ENCODE measurements around the gene TAC3.

DNA sequence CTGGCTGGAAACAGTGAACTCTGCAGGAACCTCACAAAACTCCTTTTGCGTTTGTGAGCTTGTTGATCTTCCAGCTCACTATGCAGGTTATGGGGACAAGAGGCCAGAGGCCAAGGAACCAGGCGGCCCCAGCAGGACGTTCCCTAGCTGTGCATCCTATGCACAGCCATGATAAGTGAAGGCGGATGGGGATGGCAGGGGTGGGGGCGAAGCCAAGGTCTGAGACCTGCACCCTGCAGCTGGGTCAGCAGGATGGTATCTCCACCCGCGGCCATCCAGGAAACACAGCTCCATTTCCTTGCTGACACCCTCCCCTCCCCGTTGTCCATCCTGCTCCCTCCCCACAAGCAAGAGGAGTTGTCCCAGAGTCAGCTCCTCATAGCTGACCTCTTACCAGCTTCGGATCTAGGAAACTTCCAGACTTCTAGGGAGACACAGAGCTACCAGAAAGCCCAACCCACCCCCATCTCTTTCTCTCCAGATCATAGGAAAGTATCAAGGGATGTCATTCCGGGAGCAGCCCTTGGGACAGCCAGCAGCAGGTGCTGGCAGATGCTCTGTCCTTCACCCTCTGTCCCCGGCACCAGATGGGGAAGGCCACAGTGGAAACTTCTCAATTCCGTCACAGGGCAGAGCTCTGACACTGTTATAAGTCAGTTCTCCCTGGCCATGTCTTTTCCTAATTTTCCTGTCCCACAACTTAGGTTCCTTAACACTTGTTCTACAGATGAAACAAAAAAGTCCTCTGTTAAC lies 19.4 kb downstream of the TAC3 start:
- TF ChIP-seq, protein P1, sequence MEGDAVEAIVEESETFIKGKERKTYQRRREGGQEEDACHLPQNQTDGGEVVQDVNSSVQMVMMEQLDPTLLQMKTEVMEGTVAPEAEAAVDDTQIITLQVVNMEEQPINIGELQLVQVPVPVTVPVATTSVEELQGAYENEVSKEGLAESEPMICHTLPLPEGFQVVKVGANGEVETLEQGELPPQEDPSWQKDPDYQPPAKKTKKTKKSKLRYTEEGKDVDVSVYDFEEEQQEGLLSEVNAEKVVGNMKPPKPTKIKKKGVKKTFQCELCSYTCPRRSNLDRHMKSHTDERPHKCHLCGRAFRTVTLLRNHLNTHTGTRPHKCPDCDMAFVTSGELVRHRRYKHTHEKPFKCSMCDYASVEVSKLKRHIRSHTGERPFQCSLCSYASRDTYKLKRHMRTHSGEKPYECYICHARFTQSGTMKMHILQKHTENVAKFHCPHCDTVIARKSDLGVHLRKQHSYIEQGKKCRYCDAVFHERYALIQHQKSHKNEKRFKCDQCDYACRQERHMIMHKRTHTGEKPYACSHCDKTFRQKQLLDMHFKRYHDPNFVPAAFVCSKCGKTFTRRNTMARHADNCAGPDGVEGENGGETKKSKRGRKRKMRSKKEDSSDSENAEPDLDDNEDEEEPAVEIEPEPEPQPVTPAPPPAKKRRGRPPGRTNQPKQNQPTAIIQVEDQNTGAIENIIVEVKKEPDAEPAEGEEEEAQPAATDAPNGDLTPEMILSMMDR (IDR thresholded peaks at IDR 0.05) = no peak
- no peak for TF ChIP-seq POLR2A (IDR thresholded peaks at IDR 0.05)
